Measurements from ENCODE around the gene CDCA5. TPM values are rescaled to one million over a fixed set of nuclear protein-coding genes. Genes with fewer than 3 reads are reported as not detected.
A peak's percentile ranks its signal among the peaks of the same experiment; 100 is the strongest.
"Not testable (repeated sequence)": the region's sequence is repeated elsewhere in the genome, so short reads cannot be mapped to it uniquely, and the experiment has no call there.

CDCA5 gene
- total RNA-seq, 1 experiment from 2014 or later = 17.3 TPM

DNA sequence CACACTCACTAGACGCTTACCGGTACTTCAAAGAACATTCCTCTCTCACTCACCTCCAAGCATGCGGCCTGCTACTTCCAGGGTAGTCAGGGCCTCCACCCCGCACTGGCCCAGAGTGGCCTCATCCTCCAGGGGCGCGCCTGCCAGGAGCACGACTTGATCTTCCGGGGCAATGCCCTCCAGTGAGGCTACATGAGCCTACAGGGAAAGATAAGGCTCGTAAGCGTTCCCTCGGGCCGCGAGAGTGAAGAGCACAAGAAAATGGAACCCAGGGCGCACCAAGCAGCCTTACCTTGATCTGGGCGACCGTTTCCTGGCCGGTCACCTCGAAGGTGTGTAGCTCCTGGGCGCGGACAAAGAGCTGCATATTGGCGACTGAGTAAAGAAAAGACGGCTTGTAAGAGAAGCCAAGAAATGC is 37.6 kb upstream of the CDCA5 start:
- CTCF ChIA-PET = interaction anchor here (0.6 to 2.8 kb wide), 10 partner anchors 9 to 433 kb away, joined by 3 to 19 read pairs (median 4); partner anchors contain the start of genes CAPN1, SAC3D1, SNX15 and TM7SF2
- Mint-ChIP-seq H3K4me3 (ENCODE audit: unreplicated experiment) (peak overlapping the region; percentile 99), H3K4me1 (ENCODE audit: insufficient read depth, unreplicated experiment) (peaks cover 11% of the 10 kb centered on the region), H3K27ac (ENCODE audit: low read depth, unreplicated experiment) (peak overlapping the region; percentile 98), H3K27me3 (ENCODE audit: insufficient read depth, unreplicated experiment) (no peaks in the 10 kb centered on the region), H3K9me3 (ENCODE audit: unreplicated experiment) (no peaks in the 10 kb centered on the region), H3K36me3 (ENCODE audit: insufficient read depth, unreplicated experiment) (peaks cover 66% of the 10 kb centered on the region)
- intact Hi-C loops (cut with micrococcal nuclease) = no loop called here
- DNase-seq (ENCODE audit: unreplicated experiment) = no peak
- BruUV-seq (replicated peaks) = TSS peak; percentile 65
- TF ChIP-seq, protein P1, sequence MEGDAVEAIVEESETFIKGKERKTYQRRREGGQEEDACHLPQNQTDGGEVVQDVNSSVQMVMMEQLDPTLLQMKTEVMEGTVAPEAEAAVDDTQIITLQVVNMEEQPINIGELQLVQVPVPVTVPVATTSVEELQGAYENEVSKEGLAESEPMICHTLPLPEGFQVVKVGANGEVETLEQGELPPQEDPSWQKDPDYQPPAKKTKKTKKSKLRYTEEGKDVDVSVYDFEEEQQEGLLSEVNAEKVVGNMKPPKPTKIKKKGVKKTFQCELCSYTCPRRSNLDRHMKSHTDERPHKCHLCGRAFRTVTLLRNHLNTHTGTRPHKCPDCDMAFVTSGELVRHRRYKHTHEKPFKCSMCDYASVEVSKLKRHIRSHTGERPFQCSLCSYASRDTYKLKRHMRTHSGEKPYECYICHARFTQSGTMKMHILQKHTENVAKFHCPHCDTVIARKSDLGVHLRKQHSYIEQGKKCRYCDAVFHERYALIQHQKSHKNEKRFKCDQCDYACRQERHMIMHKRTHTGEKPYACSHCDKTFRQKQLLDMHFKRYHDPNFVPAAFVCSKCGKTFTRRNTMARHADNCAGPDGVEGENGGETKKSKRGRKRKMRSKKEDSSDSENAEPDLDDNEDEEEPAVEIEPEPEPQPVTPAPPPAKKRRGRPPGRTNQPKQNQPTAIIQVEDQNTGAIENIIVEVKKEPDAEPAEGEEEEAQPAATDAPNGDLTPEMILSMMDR (IDR thresholded peaks at IDR 0.05; ENCODE audit: unreplicated experiment) = no peak
- POLR2A ChIA-PET = interaction anchor here (0.6 to 8.8 kb wide), 40 partner anchors 10 to 881 kb away, joined by 3 to 138 read pairs (median 4); partner anchors contain the start of genes ARL2, ATG2A, BANF1 and CAPN1

DNA sequence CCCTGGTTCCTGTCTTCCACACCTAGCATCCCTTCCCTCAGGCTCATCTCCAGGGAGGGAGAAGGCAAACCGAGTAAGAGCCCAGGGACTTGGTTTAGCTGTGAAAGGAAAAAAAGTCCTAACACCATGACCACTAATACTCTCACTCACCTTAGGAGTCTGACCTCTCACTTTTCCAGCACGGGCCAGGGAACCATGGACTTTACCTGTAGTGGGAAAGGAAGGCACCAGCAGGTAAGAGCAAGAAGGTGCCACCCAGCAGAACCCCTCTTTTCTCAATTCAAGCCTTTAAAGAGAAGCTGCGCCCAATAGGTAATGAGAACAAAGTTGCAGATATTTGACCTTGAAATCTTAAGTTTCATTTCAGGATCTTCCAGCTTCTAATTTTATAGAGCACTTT is 37.0 kb upstream of the CDCA5 start:
- no peaks in the 10 kb centered on the region for H3K27me3 Mint-ChIP-seq (ENCODE audit: insufficient read depth, unreplicated experiment)
- POLR2A ChIA-PET = interaction anchor here (0.6 to 8.8 kb wide), 16 partner anchors 9 to 432 kb away, joined by 3 to 138 read pairs (median 5); partner anchors contain the start of genes CAPN1, POLA2, SYVN1 and TM7SF2
- peak overlapping the region; percentile 98 for H3K27ac Mint-ChIP-seq (ENCODE audit: low read depth, unreplicated experiment)
- H3K9me3 Mint-ChIP-seq (ENCODE audit: unreplicated experiment) = no peaks in the 10 kb centered on the region
- CTCF ChIA-PET = interaction anchor here (0.8 to 2.8 kb wide), 6 partner anchors 9 to 432 kb away, joined by 3 to 19 read pairs (median 3); partner anchors contain the start of genes CAPN1, SNX15 and TM7SF2
- BruUV-seq (replicated peaks) = no TSS peak
- TF ChIP-seq, protein P1 (IDR thresholded peaks at IDR 0.05; ENCODE audit: unreplicated experiment) = no peak
- no peak for DNase-seq (ENCODE audit: unreplicated experiment)
- intact Hi-C loops (cut with micrococcal nuclease) = no loop called here
- H3K4me3 Mint-ChIP-seq (ENCODE audit: unreplicated experiment) = peak overlapping the region; percentile 99
- H3K36me3 Mint-ChIP-seq (ENCODE audit: insufficient read depth, unreplicated experiment) = peaks cover 66% of the 10 kb centered on the region
- H3K4me1 Mint-ChIP-seq (ENCODE audit: insufficient read depth, unreplicated experiment) = peaks cover 11% of the 10 kb centered on the region

DNA sequence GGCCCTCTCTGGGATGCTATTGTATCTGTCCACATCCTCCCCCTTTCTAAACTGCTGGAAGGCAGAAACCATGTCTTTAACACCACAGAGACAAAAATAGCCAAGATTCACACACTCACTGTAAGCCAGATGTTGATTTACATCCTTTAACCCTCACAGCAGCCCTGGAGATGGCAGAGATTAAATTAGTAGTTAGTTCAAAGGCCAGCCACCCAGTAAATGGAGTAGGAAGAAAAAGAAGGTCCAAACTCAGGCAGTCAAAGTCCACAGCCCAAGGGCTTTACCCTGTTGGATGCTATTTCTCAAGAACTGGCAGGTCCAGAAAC is 35.8 kb upstream of the CDCA5 start:
- POLR2A ChIA-PET = interaction anchor here (1.1 to 8.8 kb wide), 5 partner anchors 8 to 93 kb away, joined by 3 to 138 read pairs (median 10); partner anchors contain the start of genes CAPN1, SNX15, SYVN1 and TM7SF2
- H3K27me3 Mint-ChIP-seq (ENCODE audit: insufficient read depth, unreplicated experiment) = no peaks in the 10 kb centered on the region
- H3K36me3 Mint-ChIP-seq (ENCODE audit: insufficient read depth, unreplicated experiment) = peaks cover 67% of the 10 kb centered on the region
- CTCF ChIA-PET = interaction anchor here (0.8 to 1.6 kb wide), 3 partner anchors 106 to 335 kb away, joined by 3 to 5 read pairs (median 4); partner anchors contain the start of gene ARL2
- DNase-seq (ENCODE audit: unreplicated experiment) = no peak
- intact Hi-C loops (cut with micrococcal nuclease) = loop anchor here (10.0 kb wide), 1 partner anchor 205 kb away; the partner anchor contains the start of gene ATG2A
- no TSS peak for BruUV-seq (replicated peaks)
- H3K27ac Mint-ChIP-seq (ENCODE audit: low read depth, unreplicated experiment) = no peak overlapping the region
- TF ChIP-seq, protein P1 (IDR thresholded peaks at IDR 0.05; ENCODE audit: unreplicated experiment) = no peak
- no peak overlapping the region for H3K4me3 Mint-ChIP-seq (ENCODE audit: unreplicated experiment)
- H3K9me3 Mint-ChIP-seq (ENCODE audit: unreplicated experiment) = no peaks in the 10 kb centered on the region
- H3K4me1 Mint-ChIP-seq (ENCODE audit: insufficient read depth, unreplicated experiment) = peaks cover 11% of the 10 kb centered on the region

DNA sequence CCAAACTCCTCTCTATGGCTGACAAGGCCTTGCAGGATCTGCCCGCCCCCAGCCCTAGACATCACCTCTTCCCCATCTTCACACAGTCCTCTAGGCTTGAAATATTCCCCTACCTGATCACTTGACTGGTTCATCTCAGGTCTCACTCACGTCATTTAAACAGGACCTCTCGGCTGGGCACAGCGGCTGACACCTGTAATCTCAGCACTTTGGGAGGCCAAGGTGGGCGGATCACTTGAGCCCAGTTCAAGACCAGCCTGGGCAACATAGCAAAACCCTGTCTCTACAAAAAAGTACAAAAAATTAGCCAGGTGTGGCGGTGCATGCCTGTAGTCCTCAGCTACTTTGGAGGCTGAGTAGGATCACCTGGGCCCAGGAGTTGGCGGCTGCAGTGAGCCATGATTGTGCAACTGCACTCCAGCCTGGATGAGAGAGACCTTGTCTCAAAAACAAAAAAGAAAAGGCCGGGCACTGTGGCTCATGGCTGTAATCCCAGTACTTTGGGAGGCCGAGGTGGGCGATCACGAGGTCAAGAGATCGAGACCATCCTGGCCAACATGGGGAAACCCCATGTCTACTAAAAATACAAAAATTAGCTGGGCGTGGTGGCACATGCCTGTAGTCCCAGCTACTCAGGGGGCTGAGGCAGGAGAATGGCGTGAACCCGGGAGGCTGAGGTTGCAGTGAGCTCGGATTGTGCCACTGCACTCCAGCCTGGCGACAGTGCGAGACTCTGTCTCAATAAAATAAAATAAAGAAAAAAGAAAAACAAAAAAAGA is 35.2 kb upstream of the CDCA5 start:
- intact Hi-C loops (cut with micrococcal nuclease) = loop anchor here (10.0 kb wide), 1 partner anchor 204 kb away; the partner anchor contains the start of gene ATG2A
- not testable (repeated sequence) for H3K4me3 Mint-ChIP-seq (ENCODE audit: unreplicated experiment); H3K27ac Mint-ChIP-seq (ENCODE audit: low read depth, unreplicated experiment); H3K27me3 Mint-ChIP-seq (ENCODE audit: insufficient read depth, unreplicated experiment); BruUV-seq (replicated peaks); H3K9me3 Mint-ChIP-seq (ENCODE audit: unreplicated experiment); DNase-seq (ENCODE audit: unreplicated experiment)
- Mint-ChIP-seq H3K4me1 (ENCODE audit: insufficient read depth, unreplicated experiment) (peaks cover 11% of the 10 kb centered on the region), H3K36me3 (ENCODE audit: insufficient read depth, unreplicated experiment) (peaks cover 61% of the 10 kb centered on the region)
- ChIA-PET CTCF (interaction anchor here (0.6 to 2.6 kb wide), 10 partner anchors 22 to 392 kb away, joined by 3 to 12 read pairs (median 4); partner anchors contain the start of genes ARL2 and CDC42BPG), POLR2A (interaction anchor here (2.5 to 8.8 kb wide), 6 partner anchors 12 to 104 kb away, joined by 9 to 122 read pairs (median 18); partner anchors contain the start of genes ARL2, CAPN1, SNX15 and SYVN1)

Measured in MCF 10A (cell line).